HCT116 (cell line): ENCODE data around the gene CCDC92. TPM values are rescaled to one million over a fixed set of nuclear protein-coding genes. Genes with fewer than 3 reads are reported as not detected.

Source experiments
- ATAC-seq: fragments of 200-7000 bp; cut with Tn5 transposase; 2 replicates; pipeline ENCODE4 v1.9.1; 2020; ENCODE audit warnings: mild to moderate bottlenecking, moderate library complexity
- BruUV-seq: library from RNA; stranded (reverse); fragments of 400-500 nt; replicated peaks from 2 replicates; lab custom pipeline; 2021; lab: Mats Ljungman, UMichigan
- CTCF ChIA-PET: fragments of 300-600 bp; sonication (Branson Sonifier 250); formaldehyde crosslinking; loops from one replicate; lab custom pipeline; 2021; ENCODE audit warnings: antibody characterized with exemption; lab: Charles Lee
- POLR2A ChIA-PET: fragments of 300-600, 350-600 bp; sonication (Branson Sonifier 250); formaldehyde crosslinking; loops from one replicate; lab custom pipeline; 2021; ENCODE audit warnings: antibody characterized with exemption; lab: Charles Lee
- RAD21 ChIA-PET, 2 experiments: fragments of 300-600 bp; sonication (Branson Sonifier 250); formaldehyde crosslinking; loops; one replicate each; lab custom pipeline; 2023; ENCODE audit warnings: low total read pairs in 2 of 2; ENCODE audit not compliant: uncharacterized antibody in 2 of 2, unreplicated experiment in 2 of 2, low non-redundant PET in 1 of 2; lab: Charles Lee
- DNase-seq: peaks from one replicate; pipeline ENCODE4 v3.0.0-alpha.2; 2010; ENCODE audit warnings: low read depth, low spot score
- H2AFZ ChIP-seq: fragments of 200-600 bp; shearing (Covaris generic), sonication (generic); 2 replicates; pipeline ENCODE4 v1.6.1; 2017; ENCODE audit warnings: low read depth, mixed run types, mixed read lengths, antibody characterized with exemption, low read length; ENCODE audit not compliant: poor library complexity, severe bottlenecking
- H3K27ac ChIP-seq: 2 replicates; pipeline ENCODE4 v1.5.1; 2012; ENCODE audit warnings: low read depth, low read length
- H3K27me3 ChIP-seq: fragments of 200-600 bp; sonication (generic); 2 replicates; pipeline ENCODE4 v1.6.1; 2016; ENCODE audit warnings: mixed run types, low read length, mixed read lengths; ENCODE audit not compliant: insufficient read depth
- H3K36me3 ChIP-seq, 2 experiments: fragments of 200-500 bp in 1 of 2; fragments of 200-600 bp in 1 of 2; sonication (Bioruptor generic) in 1 of 2; sonication (generic) in 1 of 2; 2 replicates each; pipeline versions ENCODE4 v1.5.1 to v1.6.1; 2014 to 2016; ENCODE audit warnings: low read length in 2 of 2, inconsistent platforms in 1 of 2, mixed read lengths in 1 of 2, mixed run types in 1 of 2; ENCODE audit not compliant: insufficient read depth in 2 of 2, control insufficient read depth in 1 of 2
- H3K4me1 ChIP-seq, 2 experiments: fragments of 200-600 bp in 1 of 2; sonication (generic) in 1 of 2; 2 replicates each; pipeline versions ENCODE4 v1.5.1 to v1.6.1; 2012 to 2017; ENCODE audit warnings: low read length in 2 of 2, inconsistent platforms in 1 of 2, mild to moderate bottlenecking in 1 of 2, mixed read lengths in 1 of 2, mixed run types in 1 of 2, moderate library complexity in 1 of 2; ENCODE audit not compliant: insufficient read depth in 2 of 2, control insufficient read depth in 1 of 2
- H3K4me2 ChIP-seq: fragments of 200-600 bp; sonication (generic); 2 replicates; pipeline ENCODE4 v1.6.1; 2017; ENCODE audit warnings: mixed run types, low read length, mixed read lengths
- H3K4me3 ChIP-seq, 2 experiments: fragments of 200-600 bp in 1 of 2; sonication (generic) in 1 of 2; replicated peaks in 1 of 2; 2 replicates each; pipeline ENCODE4 v1.5.1; 2011 to 2016; ENCODE audit warnings: low read length in 2 of 2, control low read depth in 1 of 2, low read depth in 1 of 2, mild to moderate bottlenecking in 1 of 2, mixed read lengths in 1 of 2, mixed run types in 1 of 2
- H3K79me2 ChIP-seq: fragments of 200-600 bp; sonication (generic); 2 replicates; pipeline ENCODE4 v1.6.1; 2017; ENCODE audit warnings: mild to moderate bottlenecking, mixed run types, low read length, moderate library complexity, mixed read lengths; ENCODE audit not compliant: insufficient read depth
- H3K9ac ChIP-seq: fragments of 200-600 bp; sonication (generic); 2 replicates; pipeline ENCODE4 v1.6.1; 2016; ENCODE audit warnings: low read length, mixed read lengths
- H3K9me2 ChIP-seq: fragments of 200-600 bp; sonication (generic), shearing (Covaris generic); 2 replicates; pipeline ENCODE4 v1.6.1; 2017; ENCODE audit warnings: mixed run types, mild to moderate bottlenecking, moderate library complexity; ENCODE audit not compliant: insufficient read depth
- H3K9me3 ChIP-seq, 2 experiments: fragments of 200-500 bp in 1 of 2; fragments of 200-600 bp in 1 of 2; sonication (Bioruptor generic) in 1 of 2; sonication (generic) in 1 of 2; 2 replicates each; pipeline ENCODE4 v1.6.1; 2014 to 2017; ENCODE audit warnings: low read length in 2 of 2, mixed read lengths in 2 of 2, inconsistent platforms in 1 of 2, low read depth in 1 of 2, mild to moderate bottlenecking in 1 of 2, mixed run types in 1 of 2, moderate library complexity in 1 of 2; ENCODE audit not compliant: control insufficient read depth in 1 of 2, insufficient read depth in 1 of 2
- H4K20me1 ChIP-seq: fragments of 200-600 bp; sonication (generic), shearing (Covaris generic); 2 replicates; pipeline ENCODE4 v1.6.1; 2017; ENCODE audit warnings: mixed run types, mild to moderate bottlenecking, moderate library complexity; ENCODE audit not compliant: insufficient read depth
- CBX3 ChIP-seq: IDR thresholded peaks from 2 replicates; pipeline ENCODE4 v1.6.1; 2012; ENCODE audit warnings: low read depth
- ELF1 ChIP-seq: IDR thresholded peaks from 2 replicates; pipeline ENCODE4 v1.6.1; 2012; ENCODE audit warnings: low read depth, borderline replicate concordance
- EZH2 ChIP-seq: fragments of 200-600 bp; sonication (generic); IDR thresholded peaks from 2 replicates; pipeline ENCODE4 v1.6.1; 2017; ENCODE audit warnings: antibody characterized with exemption, mixed run types
- EZH2phosphoT487 ChIP-seq: fragments of 200-600 bp; IDR thresholded peaks from 2 replicates; pipeline ENCODE4 v1.6.1; 2018; ENCODE audit warnings: antibody characterized with exemption, borderline replicate concordance
- JUND ChIP-seq: IDR thresholded peaks from 2 replicates; pipeline ENCODE4 v1.6.1; 2012
- POLR2A ChIP-seq: IDR thresholded peaks from 2 replicates; pipeline ENCODE4 v1.7.0; 2011; ENCODE audit warnings: borderline replicate concordance; ENCODE audit not compliant: insufficient read depth, insufficient read length; ENCODE audit errors: extremely low read depth
- SRF ChIP-seq: IDR thresholded peaks from 2 replicates; pipeline ENCODE4 v1.6.1; 2012; ENCODE audit warnings: low read depth
- TCF7L2 ChIP-seq: IDR thresholded peaks from 2 replicates; pipeline ENCODE4 v1.7.0; 2011; ENCODE audit warnings: borderline replicate concordance, inconsistent platforms; ENCODE audit not compliant: insufficient read depth, insufficient read length; ENCODE audit errors: extremely low read depth
- YY1 ChIP-seq: IDR thresholded peaks from 2 replicates; pipeline ENCODE4 v1.6.1; 2011; ENCODE audit warnings: low read length, low read depth, moderate library complexity, mild to moderate bottlenecking; ENCODE audit not compliant: insufficient replicate concordance; ENCODE audit errors: extremely low read depth
- intact Hi-C: fragments of 100-400 bp; cut with micrococcal nuclease; formaldehyde crosslinking; loops from 2 replicates; pipeline ENCODE4 v1.10.0; 2022
- total RNA-seq: library from RNA; stranded (reverse); gene quantifications from one replicate; pipeline ENCODE4 v1.2.1, GENCODE V29; 2021; ENCODE audit not compliant: unreplicated experiment
- TF ChIP-seq, protein P1 (sequence below): IDR thresholded peaks from 2 replicates; pipeline ENCODE4 v1.6.1; 2012
- TF ChIP-seq, protein P2 (sequence below): IDR thresholded peaks from 2 replicates; pipeline ENCODE4 v1.6.1; 2012
- TF ChIP-seq, protein P3 (sequence below): IDR thresholded peaks from 2 replicates; pipeline ENCODE4 v1.6.1; 2011; ENCODE audit warnings: mild to moderate bottlenecking, low read length, moderate library complexity; ENCODE audit not compliant: insufficient replicate concordance; ENCODE audit errors: extremely low read depth
- TF ChIP-seq, protein P4 (sequence below), 3 experiments: fragments of 200-600 bp in 1 of 3; sonication (generic) in 1 of 3; IDR thresholded peaks in 2 of 3; conservative IDR thresholded peaks in 1 of 3; 2 replicates each; pipeline ENCODE4 v1.5.1; 2012 to 2017; ENCODE audit warnings: low read depth in 2 of 3, low read length in 2 of 3, antibody characterized with exemption in 1 of 3, borderline replicate concordance in 1 of 3, control low read depth in 1 of 3, mild to moderate bottlenecking in 1 of 3, mixed read lengths in 1 of 3, mixed run types in 1 of 3, moderate library complexity in 1 of 3; ENCODE audit not compliant: insufficient read depth in 1 of 3

The CCDC92 gene
- total RNA-seq, 1 experiment from 2014 or later: 9.7 TPM

DNA sequence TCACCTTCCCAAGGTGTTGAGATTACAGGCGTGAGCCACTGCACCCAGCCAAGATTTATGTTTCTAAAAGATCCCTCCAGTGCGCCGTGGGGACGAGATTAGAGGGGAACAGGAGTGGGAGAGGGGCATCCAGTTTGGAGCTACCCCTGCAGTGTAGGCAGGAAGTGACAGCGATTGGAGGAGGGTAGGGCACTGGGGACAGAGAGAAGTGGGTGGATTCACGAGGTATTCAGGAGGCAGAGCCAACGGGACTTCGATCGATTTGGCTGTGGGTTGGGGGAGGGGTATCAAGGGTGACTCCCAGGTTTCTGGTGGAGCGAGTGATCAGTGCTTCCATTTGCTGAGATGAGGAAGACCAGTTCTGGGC, 82.1 kb downstream of the CCDC92 start:
- ChIA-PET CTCF (interaction anchor here (1.0 kb wide), 1 partner anchor 15 kb away, joined by 3 read pairs; no protein-coding TSS in a partner anchor), RAD21 (no interaction called here), POLR2A (no interaction called here)
- H3K36me3 ChIP-seq: no peaks in the 10 kb centered on the region
- H3K9ac ChIP-seq: no peak overlapping the region
- TF ChIP-seq ELF1 (no peak), SRF (no peak), TCF7L2 (no peak), EZH2phosphoT487 (no peak), EZH2 (no peak), POLR2A (no peak), YY1 (no peak), JUND (no peak), CBX3 (no peak)
- TF ChIP-seq, protein P1, sequence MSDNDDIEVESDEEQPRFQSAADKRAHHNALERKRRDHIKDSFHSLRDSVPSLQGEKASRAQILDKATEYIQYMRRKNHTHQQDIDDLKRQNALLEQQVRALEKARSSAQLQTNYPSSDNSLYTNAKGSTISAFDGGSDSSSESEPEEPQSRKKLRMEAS: no peak
- TF ChIP-seq, protein P2, sequence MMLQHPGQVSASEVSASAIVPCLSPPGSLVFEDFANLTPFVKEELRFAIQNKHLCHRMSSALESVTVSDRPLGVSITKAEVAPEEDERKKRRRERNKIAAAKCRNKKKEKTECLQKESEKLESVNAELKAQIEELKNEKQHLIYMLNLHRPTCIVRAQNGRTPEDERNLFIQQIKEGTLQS: no peak
- TF ChIP-seq, protein P3, sequence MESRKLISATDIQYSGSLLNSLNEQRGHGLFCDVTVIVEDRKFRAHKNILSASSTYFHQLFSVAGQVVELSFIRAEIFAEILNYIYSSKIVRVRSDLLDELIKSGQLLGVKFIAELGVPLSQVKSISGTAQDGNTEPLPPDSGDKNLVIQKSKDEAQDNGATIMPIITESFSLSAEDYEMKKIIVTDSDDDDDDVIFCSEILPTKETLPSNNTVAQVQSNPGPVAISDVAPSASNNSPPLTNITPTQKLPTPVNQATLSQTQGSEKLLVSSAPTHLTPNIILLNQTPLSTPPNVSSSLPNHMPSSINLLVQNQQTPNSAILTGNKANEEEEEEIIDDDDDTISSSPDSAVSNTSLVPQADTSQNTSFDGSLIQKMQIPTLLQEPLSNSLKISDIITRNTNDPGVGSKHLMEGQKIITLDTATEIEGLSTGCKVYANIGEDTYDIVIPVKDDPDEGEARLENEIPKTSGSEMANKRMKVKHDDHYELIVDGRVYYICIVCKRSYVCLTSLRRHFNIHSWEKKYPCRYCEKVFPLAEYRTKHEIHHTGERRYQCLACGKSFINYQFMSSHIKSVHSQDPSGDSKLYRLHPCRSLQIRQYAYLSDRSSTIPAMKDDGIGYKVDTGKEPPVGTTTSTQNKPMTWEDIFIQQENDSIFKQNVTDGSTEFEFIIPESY: no peak
- TF ChIP-seq, protein P4, sequence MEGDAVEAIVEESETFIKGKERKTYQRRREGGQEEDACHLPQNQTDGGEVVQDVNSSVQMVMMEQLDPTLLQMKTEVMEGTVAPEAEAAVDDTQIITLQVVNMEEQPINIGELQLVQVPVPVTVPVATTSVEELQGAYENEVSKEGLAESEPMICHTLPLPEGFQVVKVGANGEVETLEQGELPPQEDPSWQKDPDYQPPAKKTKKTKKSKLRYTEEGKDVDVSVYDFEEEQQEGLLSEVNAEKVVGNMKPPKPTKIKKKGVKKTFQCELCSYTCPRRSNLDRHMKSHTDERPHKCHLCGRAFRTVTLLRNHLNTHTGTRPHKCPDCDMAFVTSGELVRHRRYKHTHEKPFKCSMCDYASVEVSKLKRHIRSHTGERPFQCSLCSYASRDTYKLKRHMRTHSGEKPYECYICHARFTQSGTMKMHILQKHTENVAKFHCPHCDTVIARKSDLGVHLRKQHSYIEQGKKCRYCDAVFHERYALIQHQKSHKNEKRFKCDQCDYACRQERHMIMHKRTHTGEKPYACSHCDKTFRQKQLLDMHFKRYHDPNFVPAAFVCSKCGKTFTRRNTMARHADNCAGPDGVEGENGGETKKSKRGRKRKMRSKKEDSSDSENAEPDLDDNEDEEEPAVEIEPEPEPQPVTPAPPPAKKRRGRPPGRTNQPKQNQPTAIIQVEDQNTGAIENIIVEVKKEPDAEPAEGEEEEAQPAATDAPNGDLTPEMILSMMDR (IDR thresholded peaks at IDR 0.05 in 2 of 3, conservative IDR thresholded peaks at IDR 0.05 in 1 of 3; ENCODE audit: borderline replicate concordance in 1 of 3, insufficient read depth in 1 of 3, low read depth in 2 of 3, low read length in 2 of 3): no peak
- no peak overlapping the region for H3K27ac ChIP-seq
- no TSS peak for BruUV-seq
- H3K27me3 ChIP-seq: no peaks in the 10 kb centered on the region
- H3K79me2 ChIP-seq: no peaks in the 10 kb centered on the region
- H3K9me3 ChIP-seq: no peaks in the 10 kb centered on the region
- H3K4me2 ChIP-seq: no peak overlapping the region
- no peak overlapping the region for H3K4me3 ChIP-seq
- no peak overlapping the region for H2AFZ ChIP-seq
- DNase-seq (no peak), ATAC-seq (no peak)
- no peaks in the 10 kb centered on the region for H4K20me1 ChIP-seq
- no peaks in the 10 kb centered on the region for H3K9me2 ChIP-seq
- intact Hi-C loops: no loop called here
- peaks cover 5 to 9% of the 10 kb centered on the region in 2 experiments; a peak in 3 of 4 replicates for H3K4me1 ChIP-seq
